Endometrial microvascular endothelial cells (primary cell): Measurements from ENCODE around the gene ABHD17A. TPM values are rescaled to one million over a fixed set of nuclear protein-coding genes. Genes with fewer than 3 reads are reported as not detected.

Experiments used
- in situ Hi-C: cut with HindIII; loops from 2 replicates; pipeline ENCODE4 v1.10.0; 2017; ENCODE audit warnings: low sequenced_read_pairs, low pct_unique_long_range_greater_than_20kb; ENCODE audit errors: inconsistent ontology term
- total RNA-seq: library from RNA; depleted of rRNA; stranded (reverse); fragments of >200 nt; gene quantifications from one replicate; pipeline ENCODE4 v1.2.3, GENCODE V29; 2015; ENCODE audit errors: inconsistent ontology term

The ABHD17A gene
- total RNA-seq, 1 donor from 2014 or later = 149 TPM

DNA sequence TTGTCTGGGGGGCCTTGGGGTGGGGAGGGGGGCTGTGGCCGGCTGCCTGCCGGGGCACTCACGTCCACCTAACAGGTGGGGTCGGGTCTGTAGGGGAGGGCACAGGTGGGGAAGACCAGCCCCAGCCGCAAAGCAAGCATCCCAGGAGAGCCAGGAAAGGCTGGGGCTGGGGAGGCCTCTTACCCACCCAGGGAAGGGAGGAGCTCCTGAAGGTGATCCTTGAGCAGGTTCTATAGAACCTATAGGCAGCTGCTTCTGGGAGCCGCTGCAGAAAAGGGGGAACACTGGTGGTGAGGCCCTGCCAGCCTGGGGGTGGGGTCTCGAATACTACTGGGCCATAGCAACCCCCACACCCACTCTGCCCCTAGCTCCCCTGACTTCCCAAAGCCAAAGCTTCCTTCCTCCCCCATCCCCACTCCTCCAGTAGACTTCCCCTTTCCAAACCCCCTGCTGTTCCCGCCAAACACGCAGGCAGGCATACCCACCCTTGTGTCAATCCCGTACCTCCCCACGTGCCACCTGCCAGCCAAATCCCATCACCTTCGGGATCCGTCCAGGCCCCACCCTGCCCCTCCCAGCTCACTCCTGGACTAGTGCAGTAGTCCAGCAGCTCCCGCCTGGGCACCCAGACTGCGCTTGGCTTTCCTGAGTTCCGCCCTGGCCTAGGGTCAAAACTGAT is 27.5 kb downstream of the ABHD17A start:
- in situ Hi-C loops = no loop called here

- in situ Hi-C loops = no loop called here
Measured at GRCh38 chr19:1856698-1857603, 28.3 kb downstream of the ABHD17A start.

DNA sequence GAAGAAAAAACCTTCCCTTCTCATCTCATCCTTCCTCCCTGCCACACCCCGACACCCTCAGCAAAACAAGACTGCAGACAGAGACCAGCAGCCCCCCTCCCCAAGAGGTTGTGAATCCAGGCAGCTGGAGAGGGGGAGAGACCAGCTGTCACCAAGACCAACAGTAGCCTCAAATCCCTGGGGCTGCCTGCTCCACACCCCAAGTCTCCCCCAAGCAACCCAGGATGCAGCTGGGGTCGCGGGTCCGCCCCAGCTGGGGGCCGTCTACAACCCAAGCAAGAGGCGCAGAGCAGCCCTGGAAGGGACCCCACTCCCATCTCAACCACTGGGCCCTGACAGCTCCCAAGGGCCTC is 29.0 kb downstream of the ABHD17A start:
- in situ Hi-C loops = no loop called here

GRCh38 chr19:1855828-1856255 is 29.5 kb downstream of the ABHD17A start:
- in situ Hi-C loops = no loop called here

GRCh38 chr19:1855040-1855827 is 30.1 kb downstream of the ABHD17A start:
- in situ Hi-C loops = no loop called here

DNA sequence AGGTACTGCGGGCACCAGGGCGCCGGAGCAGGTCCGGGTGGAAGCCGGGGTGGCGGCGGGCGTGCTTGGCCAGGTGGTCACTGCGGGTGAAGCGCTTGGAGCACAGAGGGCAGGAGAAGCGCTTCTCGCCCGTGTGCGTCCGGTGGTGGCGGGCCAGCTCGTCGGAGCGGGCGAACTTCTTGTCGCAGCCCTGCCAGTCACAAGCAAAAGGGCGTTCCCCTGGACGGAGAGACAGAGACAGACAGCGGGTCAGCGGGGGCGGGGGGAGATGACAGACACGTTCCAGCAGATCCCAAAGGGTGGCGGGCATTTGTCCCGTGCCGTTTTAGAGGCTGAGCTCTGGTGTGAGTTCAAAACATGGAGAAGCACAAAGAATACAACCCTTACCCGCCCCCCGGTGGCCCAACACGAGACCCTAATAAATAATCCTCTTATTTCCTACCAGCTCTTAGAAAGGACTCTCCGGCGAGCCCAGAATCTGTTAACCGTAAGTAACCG is 30.7 kb downstream of the ABHD17A start:
- in situ Hi-C loops = no loop called here

DNA sequence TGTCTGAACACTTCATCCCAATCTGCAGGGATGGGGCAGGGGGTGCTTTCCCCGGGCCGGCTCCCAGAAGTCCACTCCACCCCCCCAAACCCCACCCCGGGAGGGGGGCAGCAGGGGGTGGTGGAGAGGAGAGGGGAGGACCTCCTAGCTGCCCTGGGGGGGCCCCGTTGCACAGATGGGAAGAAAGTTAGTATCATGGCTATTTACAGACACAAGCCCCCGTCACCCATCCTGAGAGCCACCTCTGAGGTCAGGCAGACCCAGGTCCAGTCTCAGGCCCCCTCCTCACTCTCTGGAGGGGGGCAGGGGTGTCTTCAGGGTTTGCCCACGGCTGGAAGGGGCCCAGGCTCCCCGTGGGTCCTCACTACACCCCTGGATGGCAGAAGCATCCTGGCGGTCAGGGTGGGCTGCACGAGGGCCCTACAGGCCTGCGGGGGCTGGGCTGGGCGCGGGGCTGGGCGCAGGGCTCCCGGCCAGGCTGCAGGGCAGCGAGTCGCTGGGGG is 31.2 kb downstream of the ABHD17A start:
- in situ Hi-C loops = no loop called here

GRCh38 chr19:1853295-1854038 is 31.8 kb downstream of the ABHD17A start:
- in situ Hi-C loops = no loop called here

DNA sequence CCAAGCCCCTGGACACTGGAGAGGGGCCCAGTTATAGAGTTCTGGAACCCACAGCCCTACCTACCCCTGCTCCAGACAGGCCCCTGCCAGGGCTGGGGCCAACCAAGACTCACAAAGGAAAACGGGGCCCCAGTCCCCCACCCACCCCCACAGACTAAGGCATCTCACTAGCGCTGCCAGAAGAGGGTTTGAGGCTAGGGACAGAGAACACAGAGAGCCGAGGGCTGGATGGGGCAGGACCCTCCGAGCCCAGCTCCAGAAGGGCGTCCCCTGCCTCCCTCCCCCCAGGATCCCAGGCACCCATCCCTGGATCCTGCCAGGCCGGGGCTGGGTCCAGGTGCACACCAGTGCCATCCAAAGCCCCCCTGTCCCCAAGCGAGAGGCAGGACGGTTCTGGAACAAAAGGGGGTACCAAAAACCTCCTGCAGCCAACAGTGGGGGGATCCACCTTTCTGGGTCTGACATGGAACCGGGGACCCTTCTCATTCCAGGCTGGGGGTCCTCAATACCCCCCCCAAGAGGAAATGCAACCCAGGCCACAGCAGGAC is 32.6 kb downstream of the ABHD17A start:
- in situ Hi-C loops = no loop called here

DNA sequence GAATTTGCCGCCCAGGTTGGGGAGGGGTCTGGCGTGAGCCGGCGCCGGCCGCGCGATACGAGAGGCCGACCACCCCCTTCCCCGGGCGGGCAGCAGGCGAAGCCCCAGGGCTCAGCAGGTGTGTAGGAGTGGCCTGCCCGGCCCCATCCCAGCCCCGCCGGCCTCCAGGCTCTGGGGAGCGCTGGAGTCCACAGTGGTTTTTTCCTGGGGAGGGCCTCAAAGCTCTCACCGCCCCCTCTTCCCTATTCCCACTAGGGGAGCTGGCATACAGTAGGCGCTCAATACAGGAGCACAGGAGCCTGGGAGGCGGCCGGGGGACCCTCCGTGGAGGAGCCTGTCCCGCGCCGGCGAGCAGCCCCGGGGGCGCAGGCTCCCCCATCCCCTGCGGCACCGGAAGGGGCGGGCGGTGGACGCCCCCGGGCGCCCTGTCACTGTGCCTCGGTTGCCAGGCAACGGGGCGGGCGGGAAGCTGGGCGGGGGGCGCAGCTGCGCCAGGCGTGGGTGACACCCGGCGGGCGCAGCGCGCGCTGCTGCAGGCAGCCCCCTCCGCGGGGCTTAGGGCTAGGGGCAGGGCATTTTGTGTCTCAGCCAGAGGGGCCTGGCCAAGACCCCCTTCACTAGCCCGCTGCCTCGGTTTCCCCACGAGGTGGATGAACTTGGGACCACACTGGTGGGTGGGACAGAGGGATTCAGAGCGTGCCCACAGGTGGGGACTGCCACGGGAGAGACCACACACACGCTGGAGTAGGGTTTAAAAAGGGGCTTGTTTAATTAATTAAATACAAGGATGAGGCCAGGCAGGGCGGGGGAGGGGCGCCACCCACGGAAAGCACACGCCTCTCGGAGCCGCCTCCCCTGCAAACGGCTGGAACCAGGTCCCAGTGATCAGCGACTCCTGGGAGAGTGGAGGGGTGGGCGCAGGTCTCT is 33.4 kb downstream of the ABHD17A start:
- in situ Hi-C loops = no loop called here

GRCh38 chr19:1850809-1851653 is 34.3 kb downstream of the ABHD17A start:
- in situ Hi-C loops = no loop called here

DNA sequence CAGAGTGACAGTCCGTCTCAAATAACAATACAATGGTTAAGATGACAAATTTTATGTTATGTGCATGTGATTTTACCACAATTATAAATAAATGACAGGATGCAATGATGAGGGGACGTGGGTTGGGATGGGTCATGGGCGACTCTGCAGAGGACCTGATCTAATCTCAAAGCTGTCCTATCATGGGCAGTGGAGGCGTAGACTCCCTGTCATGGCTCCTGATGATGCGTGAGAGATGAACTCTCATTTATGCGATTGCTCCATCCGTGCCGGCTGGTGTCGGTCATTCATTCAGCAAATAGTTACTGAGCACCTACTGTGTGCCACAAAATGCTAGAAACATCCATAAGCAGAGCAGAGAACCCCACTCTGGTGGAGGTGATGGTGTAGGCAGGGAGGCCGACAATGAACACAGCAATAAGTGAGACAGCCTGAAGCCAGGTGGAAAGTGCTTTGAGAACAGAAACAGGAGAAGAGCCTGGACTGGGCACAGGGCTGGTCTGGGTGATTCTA is 35.4 kb downstream of the ABHD17A start:
- in situ Hi-C loops = no loop called here

DNA sequence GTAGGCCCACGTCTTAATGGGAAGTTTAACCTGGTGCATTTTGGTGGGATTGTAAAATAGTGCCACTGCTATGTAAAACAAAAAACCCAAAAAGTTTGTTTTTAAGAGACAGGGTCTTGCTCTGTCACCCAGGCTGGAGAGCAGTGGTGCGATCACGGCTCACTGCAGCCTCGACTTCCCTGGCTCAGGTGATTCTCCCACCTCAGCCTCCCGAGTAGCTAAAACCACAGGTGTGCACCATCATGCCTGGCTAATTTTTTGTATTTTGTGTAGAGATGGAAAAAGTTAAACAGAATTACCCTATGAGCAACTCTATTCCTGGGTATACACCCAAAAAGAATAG is 36.2 kb downstream of the ABHD17A start:
- in situ Hi-C loops = no loop called here

DNA sequence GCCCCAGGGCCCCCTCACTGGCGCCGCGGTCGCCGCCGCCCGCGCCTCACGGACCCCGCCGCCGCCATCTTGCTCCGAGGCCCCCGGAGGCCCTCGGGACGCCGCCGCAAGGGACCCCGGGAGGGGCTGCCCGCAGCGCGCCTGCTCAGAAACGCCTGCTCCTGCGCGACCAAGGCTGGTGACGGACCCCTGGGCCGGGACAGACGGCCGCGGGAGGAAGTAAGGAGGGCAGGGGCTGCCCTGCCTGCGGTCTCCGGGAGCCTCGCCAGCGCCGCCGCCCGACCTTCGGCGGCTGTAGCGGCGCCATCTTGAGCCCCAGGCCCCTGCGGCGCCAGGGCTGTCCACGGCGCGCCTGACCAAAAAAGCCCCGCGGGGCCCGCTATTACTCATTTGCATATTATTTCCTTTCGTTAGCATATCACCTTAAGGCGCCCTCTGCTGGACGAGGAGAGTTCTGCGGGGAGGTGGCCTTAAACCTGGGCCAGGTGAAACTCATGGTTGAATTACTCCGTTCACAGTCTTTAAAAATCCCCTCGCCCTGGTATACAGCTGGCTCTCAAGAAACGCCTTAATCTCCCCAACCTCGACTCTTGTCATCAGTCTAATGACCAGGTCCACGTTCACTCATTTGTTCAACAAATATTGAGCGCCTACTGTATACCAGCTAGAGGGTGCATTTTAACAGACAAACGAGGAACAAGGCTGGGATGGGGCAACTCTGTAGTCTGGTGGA is 36.7 kb downstream of the ABHD17A start, which contains the start of gene REXO1:
Gene REXO1, minus strand, starts transcription at position 85 of the 733 bp plus-strand sequence. CDS start 125 bp downstream, outside the sequence.
- in situ Hi-C loops = no loop called here

DNA sequence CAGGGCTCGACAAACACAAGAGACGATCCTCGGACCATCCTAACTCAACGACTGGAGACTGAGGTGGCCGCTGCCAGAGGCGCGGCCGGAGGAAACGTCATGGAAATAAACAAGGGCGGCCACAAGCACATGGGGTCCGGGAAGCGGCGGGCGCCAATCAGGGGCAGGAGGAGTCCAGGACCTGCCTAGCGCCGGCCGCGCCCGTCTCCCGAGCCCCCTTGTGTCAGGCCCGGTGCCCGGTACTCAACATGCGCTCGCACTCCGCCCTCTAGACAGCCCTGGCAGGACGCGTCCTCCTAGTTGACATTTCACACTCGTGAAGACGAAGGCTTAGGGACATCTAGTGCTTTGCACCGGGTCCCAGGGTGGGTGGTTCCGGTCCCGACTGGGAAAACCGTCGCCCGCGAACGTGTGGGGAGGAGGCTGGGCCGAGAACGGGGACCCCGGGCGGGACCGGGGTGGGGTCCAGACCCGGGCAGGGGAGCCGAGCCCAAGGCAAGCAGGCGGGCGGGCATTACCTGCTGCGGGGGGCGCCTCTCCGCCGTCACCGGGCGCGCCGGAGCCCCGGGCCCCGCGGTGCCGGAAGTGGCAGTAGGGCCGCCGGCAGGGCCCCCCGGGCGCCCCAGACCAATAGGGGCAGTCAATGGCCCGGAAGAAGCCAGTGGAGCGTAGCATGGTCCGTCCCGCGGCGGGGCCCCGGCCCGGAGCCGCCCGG is 37.5 kb downstream of the ABHD17A start:
- in situ Hi-C loops = no loop called here
